Effector memory CD4-positive, alpha-beta T cell (primary cell): Measurements from ENCODE around the gene PLXNA3.

Experiments used
- DNase-seq, 3 donors: peaks; one replicate each; pipeline ENCODE4 v3.0.0-alpha.2; 2020
- H3K27ac ChIP-seq: 2 replicates; pipeline ENCODE4 v1.7.0; 2013; ENCODE audit warnings: mild to moderate bottlenecking, low read length, moderate library complexity; ENCODE audit not compliant: insufficient read depth, poor library complexity, severe bottlenecking
- H3K27me3 ChIP-seq: replicated peaks from 2 replicates; pipeline ENCODE4 v1.7.0; 2013; ENCODE audit warnings: mild to moderate bottlenecking, low read length; ENCODE audit not compliant: insufficient read depth, control insufficient read depth, poor library complexity, severe bottlenecking
- H3K36me3 ChIP-seq: 2 replicates; pipeline ENCODE4 v1.7.0; 2013; ENCODE audit warnings: mild to moderate bottlenecking, low read length, moderate library complexity; ENCODE audit not compliant: control insufficient read depth, insufficient read depth
- H3K4me1 ChIP-seq: 2 replicates; pipeline ENCODE4 v1.7.0; 2013; ENCODE audit warnings: low read length, mild to moderate bottlenecking; ENCODE audit not compliant: control insufficient read depth, insufficient read depth, poor library complexity, severe bottlenecking
- H3K4me3 ChIP-seq: 2 replicates; pipeline ENCODE4 v1.7.0; 2013; ENCODE audit warnings: low read length, low read depth, mild to moderate bottlenecking; ENCODE audit not compliant: insufficient read depth, poor library complexity, severe bottlenecking
- H3K9me3 ChIP-seq: 2 replicates; pipeline ENCODE4 v1.7.0; 2013; ENCODE audit warnings: mild to moderate bottlenecking, low read length, moderate library complexity; ENCODE audit not compliant: control insufficient read depth

Gene PLXNA3

DNA sequence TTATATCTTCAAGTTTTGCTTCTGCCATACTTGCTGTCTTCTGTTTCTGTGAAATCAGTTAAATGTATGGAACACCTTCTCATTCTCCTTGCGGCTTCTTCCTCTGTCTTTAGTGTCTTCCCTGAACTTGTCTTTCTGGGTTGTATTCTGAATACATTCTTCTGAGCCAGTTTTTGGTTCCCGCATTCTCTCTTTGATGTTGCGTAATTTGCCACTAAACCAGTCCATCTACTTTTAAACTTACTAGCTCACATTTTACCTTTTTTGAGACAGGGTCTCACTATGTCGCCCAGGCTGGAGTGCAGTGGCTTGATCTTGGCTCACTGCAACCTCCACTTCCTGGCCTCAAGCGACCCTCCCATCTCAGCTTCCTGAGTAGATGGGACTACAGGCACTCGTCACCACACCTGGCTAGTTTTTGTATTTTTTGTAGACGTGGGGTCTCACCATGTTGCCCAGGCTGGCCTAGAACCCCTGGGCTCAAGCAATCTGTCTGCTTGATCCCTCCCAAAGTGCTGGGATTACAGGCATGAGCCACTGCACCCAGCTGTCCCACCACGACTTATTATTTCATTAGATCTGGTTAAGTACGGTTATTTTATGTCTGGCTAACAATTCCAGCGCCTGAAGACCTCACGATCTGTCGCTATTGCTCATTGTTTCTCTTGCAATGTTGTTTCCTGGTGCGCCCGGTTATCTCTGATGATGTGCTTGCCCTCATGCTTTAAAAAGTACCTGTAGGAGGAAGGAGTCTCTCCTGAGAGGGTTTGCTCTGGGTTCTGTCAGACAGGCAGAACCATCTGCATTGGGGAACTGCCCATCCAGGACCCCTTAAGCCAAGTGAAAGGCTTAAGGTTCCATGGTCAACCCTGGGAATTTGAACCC, 67.8 kb downstream of the PLXNA3 start:
- DNase-seq, result no peak
- H3K27me3 ChIP-seq, result no peaks in the 10 kb centered on the region
- no peak overlapping the region for H3K4me3 ChIP-seq
- no peaks in the 10 kb centered on the region for H3K9me3 ChIP-seq
- H3K4me1 ChIP-seq, result no peaks in the 10 kb centered on the region
- no peaks in the 10 kb centered on the region for H3K36me3 ChIP-seq
- no peak overlapping the region for H3K27ac ChIP-seq

DNA sequence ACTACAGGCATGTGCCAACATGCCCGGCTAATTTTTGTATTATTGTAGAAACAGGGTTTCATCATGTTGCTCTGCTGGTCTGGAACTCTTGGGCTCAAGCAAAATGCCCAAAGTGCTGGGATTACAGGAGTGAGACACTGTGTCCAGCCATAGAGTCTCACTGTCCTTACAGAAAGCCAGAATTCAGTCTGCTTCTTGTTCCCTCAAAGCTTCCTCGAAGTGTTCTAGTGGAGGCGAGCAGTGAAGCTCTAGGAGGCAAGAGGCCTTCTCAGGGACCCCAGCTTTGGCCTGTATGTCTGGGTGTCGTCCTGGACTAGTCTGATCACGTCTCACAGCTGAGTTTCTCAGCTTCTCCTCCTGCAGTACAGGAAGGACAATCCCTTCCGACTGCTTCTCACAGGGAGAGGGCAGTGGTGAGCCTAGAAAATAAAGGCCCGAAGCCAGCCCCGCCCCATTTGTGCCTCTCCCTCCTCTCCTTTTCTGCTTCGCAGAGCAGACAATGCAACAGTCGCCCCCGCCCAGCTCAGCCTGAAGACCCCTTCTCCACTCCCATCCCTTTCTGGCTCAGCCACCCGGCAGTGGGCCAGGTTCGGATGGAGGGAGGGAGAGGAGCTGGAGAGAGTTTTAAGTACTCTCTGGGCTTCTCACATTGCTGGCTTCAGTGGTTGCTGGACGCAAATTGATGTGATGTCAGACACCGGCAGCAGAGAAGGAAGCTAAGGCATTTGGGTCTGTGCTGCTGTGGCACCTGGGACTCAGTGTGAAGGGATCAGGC, 69.0 kb downstream of the PLXNA3 start:
- Histone ChIP-seq H3K4me3 (peak overlapping the region; percentile 7), H3K9me3 (no peaks in the 10 kb centered on the region), H3K4me1 (no peaks in the 10 kb centered on the region), H3K27ac (peak overlapping the region; percentile 14), H3K27me3 (no peaks in the 10 kb centered on the region), H3K36me3 (no peaks in the 10 kb centered on the region)
- peak; percentile 15 to 33 (median 31) for DNase-seq
